ENCODE results near the gene FAH.
"Not testable (repeated sequence)": the region's sequence is repeated elsewhere in the genome, so short reads cannot be mapped to it uniquely, and the experiment has no call there.

Gene FAH

DNA sequence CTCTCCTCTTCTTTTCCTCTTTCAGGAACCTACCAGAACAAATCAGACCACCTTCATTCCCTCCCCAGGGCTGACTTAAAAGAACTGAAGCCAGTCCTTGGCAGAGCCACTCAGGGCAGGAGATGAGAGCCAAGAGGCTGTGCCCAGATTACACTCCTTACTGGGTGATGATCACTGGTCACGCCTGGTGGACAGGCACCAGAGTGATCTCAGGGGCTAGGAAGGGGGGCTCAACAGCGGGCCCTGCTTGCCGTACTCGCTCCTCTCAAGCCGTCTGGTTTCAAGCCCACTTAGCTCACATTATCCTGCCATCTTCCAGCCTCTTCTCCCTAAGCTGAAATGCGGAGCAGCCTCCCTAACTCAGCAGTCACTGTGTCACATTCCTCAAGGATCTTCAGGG is 1.7 kb upstream of the FAH start:
- no peak for FAIRE-seq
- DNase-seq (ENCODE audit: low spot score) = no peak

DNA sequence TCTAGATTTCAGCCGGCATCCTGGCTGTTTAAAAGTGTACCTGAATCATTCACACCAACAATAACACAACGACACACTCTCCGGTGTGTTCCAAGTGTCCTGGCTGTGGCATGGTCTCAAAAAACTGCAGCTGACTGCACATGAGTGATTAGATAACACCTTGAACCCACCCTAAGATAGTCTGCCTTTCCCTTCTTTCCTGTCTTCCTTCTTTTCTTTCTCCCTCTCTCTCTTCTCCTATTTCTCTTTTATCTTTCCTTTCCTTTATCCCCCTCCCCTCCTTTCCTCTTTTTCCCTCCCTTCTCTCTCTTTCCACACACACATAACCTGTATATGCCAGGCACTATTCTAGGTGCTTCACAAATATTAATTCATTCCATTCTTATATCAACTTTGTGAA is 1.2 kb upstream of the FAH start:
- DNase-seq (ENCODE audit: low spot score) = no peak
- no peak for FAIRE-seq

DNA sequence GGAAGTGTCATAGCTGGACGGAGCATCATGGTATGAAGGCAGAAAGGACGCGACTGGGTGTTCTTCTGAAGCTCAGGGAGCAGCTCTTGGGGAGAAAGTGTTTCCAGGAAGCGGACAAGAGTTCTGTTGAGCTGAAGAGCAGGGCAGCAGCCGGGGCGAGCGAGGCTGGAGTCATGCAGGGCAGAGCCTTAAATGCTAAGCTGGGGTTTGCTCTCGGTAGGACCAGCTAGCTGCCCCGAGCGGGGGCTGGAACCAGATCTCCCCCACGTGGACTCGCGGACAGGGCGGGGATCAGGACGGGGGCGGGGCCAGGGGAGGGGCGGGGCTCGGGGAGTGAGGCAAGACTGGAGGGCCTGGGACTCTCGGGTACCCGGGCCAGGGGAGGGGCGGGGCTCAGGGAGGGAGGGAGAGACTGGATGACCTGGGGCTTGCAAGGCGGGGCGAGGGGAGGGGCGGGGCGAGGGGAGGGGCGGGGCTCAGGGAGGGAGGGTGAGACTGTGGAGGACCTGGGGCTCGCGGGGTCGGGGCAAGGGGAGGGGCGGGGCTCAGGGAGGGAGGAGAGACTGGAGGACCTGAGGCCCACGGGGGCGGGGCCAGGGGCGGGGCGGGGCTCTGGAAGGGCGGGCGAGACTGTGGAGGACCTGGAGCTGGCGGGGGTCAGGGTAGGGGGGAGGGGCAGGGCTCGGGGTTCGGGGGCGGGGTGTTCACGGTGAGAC is 461 bp upstream of the FAH start:
- DNase-seq (ENCODE audit: low spot score) = peak; percentile 97
- FAIRE-seq = no peak

DNA sequence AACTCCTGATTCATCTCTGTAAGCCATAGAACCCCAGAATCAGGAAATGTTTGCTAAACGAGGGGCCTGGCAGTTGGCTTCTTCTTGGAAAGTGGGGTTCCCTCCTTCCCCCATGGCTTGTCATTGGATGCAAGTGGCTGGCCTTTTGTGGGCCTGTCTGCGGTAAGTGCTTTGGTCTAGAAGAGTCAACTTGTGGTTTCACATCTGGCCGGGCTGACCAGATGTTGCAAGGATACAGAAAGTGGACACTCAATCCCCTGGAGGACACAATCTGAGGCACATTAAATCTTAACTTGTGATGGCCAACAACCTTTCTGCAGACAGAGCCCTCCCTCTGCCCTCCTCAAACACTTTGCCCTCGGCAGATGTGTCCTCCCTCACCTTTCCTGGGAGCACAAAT is 1.1 kb downstream of the FAH start:
- FAIRE-seq (no peak), DNase-seq (ENCODE audit: low spot score) (no peak)

DNA sequence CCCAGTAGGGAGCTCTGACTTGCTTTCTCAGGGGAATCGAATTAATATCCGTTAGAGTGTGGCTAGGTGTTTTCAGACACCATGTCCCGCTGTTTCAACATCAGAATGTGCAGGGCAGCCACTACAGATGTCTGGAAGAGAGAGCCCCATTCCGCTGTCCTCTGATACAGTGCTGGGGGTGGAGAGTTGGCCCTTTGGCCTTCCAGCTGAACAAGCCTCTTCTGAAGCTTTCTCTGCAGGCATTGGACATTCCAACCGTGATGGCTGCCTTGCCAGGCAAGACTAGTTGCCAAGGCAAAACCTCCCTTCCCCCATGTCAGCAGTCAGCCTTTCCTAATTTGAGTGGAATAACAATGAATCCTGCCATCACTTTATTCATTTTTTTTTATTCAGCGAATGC is 1.5 kb downstream of the FAH start:
- FAIRE-seq = no peak
- DNase-seq (ENCODE audit: low spot score) = no peak

DNA sequence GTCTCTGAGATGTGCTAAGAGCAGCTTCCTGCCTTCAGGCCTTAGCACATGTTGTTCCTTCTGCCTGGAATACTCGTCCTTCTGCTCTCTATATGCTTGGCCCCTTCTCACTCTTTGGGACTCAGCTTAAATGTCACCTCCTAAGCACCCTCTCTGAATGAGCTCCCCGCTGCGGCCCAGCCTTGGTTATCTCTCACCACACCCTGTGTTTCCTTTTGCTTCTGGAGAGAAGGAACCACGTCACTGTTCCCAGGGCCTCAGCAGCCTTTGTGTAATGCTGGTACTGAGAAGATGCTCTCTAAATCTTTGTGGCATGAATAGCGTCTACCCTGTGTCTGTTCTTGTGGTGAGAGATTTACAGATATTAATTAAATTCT is 2.2 kb downstream of the FAH start:
- DNase-seq (ENCODE audit: low spot score) (no peak), FAIRE-seq (no peak)

DNA sequence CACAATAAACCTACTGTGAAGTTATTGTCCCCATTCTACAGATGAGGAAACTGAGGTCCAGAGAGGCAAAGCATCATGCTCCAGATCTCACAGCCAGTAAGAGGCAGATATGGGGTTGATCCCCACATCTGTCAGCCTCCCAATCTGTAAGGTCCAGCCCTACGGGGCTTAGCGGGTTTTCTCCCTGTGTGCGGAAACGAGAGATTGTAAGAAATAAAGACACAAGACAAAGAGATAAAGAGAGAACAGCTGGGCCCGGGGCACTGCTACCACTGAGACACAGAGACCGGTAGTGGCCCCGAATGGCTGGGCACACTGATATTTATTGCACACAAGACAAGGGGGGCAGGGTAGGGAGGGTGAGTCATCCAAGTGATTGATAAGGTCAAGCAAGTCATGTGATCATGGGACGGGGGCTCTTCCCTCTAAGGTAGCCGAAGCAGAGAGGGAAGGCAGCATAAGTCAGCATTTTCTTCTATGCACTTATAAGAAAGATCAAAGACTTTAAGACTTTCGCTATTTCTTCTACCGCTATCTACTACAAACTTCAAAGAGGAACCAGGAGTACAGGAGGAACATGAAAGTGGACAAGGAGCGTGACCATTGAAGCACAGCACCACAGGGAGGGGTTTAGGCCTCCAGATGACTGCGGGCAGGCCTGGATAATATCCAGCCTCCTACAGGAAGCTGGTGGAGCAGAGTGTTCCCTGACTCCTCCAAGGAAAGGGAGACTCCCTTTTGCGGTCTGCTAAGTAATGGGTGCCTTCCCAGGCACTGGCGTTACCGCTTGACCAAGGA is 2.8 kb downstream of the FAH start:
- not testable (repeated sequence) for DNase-seq (ENCODE audit: low spot score); FAIRE-seq

DNA sequence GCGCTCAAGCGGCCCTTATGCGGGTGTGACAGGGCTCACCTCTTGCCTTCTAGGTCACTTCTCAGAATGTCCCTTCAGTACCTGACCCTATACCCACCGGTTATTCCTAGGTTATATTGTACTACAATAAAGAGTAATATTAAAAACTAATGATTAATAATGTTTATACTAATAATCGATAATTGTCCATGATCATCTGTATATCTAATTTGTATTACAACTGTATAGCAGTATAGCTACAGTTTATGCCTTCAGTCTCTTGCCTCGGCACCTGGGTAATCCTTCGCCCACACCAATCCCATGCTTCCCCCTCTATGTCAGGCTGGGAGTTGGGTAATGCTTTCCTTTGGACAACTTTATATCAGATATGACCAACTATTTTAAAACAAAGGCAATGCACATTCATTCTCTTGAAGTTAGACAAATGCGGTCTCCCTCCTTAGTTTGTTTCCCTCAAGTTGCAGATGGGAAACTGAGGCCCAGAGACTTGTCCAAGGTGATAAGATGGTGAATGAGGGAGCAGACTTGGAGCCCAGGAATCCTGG is 3.4 kb downstream of the FAH start:
- DNase-seq (ENCODE audit: low spot score) = no peak
- no peak for FAIRE-seq

DNA sequence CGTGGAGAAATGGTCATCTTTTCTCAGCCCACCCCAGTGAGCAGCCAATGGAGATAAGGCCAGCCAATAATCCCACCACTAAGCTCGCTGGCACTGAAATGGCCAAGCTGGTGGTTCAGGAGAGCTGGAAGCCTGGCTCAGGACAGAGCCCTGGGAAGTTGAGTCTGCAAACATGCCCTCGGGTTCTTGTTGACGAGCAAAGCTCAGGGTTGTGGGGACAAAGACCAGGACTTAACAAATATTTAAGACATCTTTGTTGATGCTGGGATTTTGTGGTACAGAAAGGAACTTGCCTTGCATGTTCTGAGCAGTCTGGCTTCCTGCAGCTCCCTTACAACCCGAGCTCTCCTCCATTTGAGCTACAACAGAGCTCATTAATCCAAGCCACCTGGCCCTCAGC is 4.4 kb downstream of the FAH start:
- no peak for FAIRE-seq
- DNase-seq (ENCODE audit: low spot score) = no peak

DNA sequence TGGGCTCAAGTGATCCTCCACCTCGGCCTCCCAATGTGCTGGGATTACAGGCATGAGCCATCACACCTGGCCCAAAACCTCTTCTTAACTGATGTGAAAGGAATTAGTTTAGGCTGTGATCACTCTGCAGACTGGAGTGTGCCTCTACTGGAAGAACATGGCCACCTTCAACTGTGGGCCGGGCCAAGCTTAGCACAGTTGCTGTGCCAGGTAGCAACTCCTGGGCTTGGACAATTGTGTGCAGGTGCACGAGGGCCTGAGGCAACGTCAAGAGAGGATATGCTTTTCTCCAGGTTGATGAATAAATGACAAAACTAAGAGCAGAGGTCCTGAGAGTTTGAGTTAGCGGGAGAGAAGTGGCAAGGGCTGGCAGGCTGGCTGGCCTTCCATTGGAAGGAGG is 6.5 kb downstream of the FAH start:
- DNase-seq (ENCODE audit: low spot score) = no peak
- FAIRE-seq = no peak

DNA sequence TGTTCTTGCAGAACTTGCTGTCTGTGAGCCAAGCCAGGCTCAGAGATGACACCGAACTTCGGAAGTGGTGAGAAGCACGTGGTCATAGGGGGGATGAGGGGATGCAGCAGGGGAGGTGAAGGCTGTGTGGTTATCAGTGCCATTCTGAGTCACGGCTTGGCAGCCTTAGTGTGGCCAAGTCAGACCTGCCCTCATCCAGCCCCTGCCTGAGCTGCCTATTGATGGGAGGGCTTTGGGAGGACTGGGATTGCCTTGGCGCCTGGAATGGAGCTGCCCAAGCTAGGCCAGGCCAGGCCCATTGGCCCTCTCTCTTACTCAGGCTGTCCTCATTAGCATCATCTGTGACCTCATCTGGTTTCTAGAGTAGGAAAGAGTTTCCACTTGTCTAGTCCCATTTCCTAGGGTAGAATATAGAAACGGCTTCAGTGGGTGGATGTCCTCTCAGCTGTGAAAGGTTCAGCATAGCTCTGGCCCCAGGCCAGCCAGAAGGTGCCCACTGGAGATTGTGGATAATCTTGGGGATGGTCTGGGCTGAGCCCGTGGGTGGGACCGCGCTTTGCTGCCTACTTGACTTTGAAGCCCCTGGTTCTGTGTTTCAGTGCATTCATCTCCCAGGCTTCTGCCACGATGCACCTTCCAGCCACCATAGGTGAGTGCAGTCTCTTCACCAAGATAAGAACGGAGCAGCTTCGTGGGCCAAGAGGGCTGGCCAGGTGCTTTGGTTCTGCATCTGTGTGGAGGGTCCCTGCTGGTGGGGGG is 7.2 kb downstream of the FAH start:
- no peak for DNase-seq (ENCODE audit: low spot score)
- FAIRE-seq = no peak

DNA sequence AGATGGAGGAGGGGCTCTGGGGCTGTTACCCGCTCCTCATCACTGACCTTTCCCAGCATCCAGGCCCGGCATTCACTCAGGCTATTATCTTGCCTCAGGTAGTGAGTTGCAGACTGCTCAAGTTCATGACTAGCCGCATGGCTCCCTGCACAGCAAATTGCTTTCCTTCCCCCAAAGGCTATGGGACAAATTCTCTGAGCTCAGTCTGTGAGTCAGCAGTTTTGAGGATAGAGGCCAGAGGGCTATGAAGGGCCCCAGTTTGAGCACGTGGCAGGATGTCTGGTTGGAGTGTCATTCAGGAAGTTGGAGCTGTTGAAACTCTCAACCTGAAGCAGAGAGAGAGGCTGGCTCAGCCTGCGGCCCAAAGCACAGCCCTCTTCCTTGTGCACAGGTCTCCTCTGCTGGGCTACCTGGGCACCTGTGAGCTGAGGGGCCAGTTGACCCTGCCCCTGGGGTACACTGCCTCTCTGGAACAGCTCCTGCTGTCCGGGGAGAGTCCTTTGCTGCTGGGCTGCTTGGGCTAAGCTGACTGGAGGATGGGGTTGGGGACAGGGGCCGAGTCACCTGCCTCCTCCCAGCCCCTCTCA is 7.9 kb downstream of the FAH start:
- FAIRE-seq (no peak), DNase-seq (ENCODE audit: low spot score) (peak; percentile 58)

DNA sequence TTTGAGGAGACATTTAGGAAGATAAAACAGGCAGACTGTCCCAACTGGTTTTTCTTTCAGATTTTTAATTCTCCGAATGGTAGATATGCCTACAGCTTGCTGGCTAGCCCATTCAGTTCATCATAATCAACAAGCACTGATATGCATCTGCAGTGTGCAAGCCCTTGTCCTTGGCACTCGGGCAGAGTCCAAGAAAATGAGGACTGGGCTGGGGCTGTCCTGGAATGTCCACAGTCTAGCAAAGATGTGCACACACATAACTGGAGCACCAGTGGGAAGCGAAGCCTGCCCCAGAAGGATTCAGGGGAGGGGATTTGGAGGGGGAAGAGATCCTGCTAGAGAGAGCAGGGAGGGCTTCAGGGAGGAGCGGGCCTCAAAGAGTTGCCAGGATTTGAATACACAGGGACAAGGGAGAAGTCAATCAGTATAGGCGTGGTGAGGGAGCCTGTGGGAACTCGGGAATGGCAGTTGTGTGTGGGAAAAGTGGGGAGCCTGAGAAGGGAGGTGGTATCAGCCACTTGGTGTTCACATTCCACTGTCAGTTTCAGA is 8.7 kb downstream of the FAH start:
- no peak for FAIRE-seq
- DNase-seq (ENCODE audit: low spot score) = no peak

DNA sequence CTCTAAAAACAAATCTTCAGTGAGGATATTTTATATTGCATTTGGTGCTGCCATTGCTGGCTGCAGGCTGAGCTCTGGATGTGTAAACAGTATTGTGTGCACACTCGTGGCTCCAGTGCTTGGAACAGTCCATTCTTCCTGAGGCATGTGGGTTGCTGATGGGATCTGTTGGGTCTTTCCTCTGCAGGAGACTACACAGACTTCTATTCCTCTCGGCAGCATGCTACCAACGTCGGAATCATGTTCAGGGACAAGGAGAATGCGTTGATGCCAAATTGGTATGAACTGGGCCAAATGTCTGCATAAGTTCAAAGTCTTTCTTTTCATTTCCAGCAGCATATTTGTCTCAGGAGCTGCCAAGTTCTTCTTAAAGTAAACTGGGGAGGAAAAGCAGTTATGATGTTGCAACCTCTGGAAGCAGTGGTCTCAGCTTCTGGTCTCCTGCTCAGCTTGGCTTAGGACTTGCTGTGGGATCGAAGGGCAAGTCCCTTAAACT is 9.3 kb downstream of the FAH start:
- no peak for FAIRE-seq

DNA sequence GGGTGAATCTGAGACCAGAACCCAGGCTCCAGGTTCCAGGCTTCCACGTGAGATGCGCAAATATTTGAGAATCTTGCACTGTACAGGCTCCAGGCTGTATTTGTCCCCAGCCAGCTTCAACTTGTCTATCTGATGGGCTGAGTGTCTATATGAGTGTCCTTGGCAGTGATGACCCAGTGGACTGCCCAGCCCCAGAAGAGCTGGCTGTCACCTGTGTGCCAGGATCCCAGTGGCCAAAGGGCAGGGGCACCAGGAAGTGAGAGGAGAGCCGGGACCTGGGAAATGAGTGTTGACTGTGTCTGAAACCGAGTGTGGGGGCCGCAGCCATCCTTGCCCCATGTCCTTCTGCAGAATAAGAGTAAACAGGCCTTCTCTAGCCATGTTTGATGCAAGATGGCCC is 10.4 kb downstream of the FAH start:
- no peak for FAIRE-seq

More for the DNA sequence above, 9.3 kb downstream of the FAH start:
- no peak for DNase-seq (ENCODE audit: low spot score)

DNA sequence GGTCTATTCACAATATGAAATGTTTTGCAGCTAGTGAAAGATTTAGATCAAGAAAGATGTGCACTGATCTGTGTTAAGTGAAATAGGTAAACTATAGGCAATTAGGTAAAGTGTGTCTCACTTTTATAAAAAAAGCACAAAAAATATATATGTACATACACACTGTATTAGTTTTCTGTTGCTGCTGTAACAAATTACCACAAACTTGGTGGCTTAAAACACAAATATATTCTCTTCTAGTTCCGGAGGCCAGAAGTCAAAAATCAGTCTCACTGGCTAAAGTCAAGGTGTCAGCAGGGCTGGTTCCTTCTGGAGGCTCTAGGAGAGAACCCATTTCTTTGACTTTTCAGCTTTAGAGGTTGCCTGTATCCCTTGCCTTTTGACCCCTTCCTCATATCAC is 11.1 kb downstream of the FAH start:
- no peak for DNase-seq (ENCODE audit: low spot score)
- FAIRE-seq = no peak

More for the DNA sequence above, 10.4 kb downstream of the FAH start:
- no peak for DNase-seq (ENCODE audit: low spot score)

DNA sequence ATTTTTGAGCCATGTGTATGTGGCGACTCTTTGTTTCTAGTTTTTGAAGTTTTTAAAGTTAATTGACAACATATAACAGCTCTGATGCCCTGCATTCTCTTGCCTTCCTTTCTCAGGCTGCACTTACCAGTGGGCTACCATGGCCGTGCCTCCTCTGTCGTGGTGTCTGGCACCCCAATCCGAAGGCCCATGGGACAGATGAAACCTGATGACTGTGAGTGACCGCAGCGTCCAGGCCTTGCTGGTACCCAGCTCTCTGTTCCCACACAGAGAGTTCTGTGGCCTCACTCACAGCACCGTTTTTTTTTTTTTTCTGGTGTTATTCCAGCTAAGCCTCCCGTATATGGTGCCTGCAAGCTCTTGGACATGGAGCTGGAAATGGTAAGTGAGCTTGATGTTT is 15.1 kb downstream of the FAH start:
- DNase-seq (ENCODE audit: low spot score) = no peak
- no peak for FAIRE-seq

DNA sequence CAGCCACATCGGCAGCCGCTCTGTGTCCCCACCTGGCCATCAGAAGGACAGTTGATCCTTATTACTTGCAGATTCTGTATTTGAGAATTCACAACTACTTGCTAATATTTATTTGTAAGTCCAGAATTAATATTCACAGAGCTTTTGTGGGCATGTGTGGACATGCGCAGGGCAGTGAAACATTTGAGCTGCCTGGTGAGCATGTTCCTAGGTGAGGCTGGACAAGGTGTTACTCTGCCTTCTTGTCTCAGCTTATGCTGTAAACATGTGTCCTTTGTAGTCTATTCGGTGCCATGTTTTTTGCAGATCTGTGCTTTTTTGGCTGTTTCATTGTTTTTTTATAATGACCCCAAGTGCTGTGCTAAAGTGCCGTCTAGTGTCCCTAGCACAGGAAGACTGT is 15.6 kb downstream of the FAH start:
- FAIRE-seq (no peak), DNase-seq (ENCODE audit: low spot score) (no peak)

DNA sequence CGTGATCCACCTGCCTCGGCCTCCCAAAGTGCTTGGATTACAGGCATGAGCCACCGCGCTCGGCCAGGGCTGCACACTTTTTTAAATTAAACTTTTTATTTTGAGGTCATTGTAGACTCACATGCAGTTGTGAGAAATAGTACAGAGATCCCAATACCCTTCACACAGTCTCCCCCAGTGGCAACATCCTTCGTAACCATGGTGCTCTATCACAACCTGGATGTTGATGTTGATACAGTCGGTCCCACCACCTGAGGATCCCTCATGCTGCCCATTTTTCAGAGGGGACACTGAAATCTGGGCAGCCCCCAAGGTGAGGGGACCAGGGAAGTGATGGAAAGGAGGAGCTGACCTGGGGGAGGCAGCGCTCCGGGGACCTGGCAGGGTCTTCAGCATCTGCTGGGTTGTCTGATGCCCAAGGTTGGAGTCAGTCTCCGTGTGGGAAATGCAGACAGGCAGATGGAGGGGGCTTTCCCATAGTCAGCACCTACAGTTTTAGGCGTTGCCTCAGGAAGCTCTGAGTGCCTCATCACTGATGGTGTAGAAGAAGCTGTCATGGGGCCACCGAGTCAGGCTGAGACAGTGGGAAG is 17.1 kb downstream of the FAH start:
- DNase-seq (ENCODE audit: low spot score) (no peak), FAIRE-seq (no peak)

DNA sequence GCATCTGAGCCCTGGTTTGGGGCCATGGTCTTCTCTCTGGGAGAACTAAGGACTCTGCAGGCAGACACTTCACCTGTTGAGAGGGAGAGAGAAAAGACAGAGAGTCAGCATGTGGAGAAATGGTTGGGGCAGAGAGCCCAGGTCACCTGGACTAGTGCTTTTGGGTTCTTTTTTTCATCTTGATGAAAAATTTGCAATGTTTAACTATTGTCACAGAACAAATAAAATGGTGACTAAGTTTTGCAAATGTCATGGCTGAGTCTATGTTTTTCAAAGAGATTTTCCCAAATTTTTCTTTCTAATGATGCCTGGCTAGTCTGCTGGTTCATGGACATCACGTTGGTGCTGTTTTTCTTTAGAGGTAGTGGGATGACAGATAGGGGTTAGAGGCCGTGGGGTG is 17.8 kb downstream of the FAH start:
- no peak for FAIRE-seq
- no peak for DNase-seq (ENCODE audit: low spot score)

DNA sequence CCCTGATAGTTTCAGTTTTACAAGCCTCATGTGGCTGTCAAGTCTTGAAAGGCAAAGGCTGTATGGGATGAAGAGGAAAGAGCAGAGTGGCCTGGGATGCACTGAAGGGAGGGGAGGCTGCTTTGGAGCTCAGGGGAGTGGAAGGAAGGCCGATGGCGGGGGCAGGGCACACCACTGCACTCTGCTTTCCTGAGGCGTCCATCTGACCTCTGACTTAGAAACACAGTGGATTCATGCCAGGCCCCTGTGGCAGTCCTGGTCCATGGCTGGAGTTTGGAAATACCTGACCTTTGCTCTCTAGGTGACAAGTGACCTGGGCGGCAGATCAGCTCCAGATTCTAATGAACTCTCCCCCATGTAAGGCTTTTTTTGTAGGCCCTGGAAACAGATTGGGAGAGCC is 19.0 kb downstream of the FAH start:
- no peak for DNase-seq (ENCODE audit: low spot score)
- no peak for FAIRE-seq
